Activated naive CD4-positive, alpha-beta T cell treated with anti-CD3 and anti-CD28 coated beads, Interleukin-2, amount 50 U/mL, for 24 hours (primary cell): ENCODE data around the gene KIZ.

Experiments
- H3K27ac Mint-ChIP-seq: one replicate; pipeline ENCODE4 v1.8.0; 2021; ENCODE audit warnings: mild to moderate bottlenecking, mixed read lengths
- H3K27me3 Mint-ChIP-seq: one replicate; pipeline ENCODE4 v1.8.0; 2021; ENCODE audit warnings: mixed read lengths
- H3K36me3 Mint-ChIP-seq: one replicate; pipeline ENCODE4 v1.8.0; 2021; ENCODE audit warnings: mixed read lengths
- H3K4me1 Mint-ChIP-seq: one replicate; pipeline ENCODE4 v1.8.0; 2021; ENCODE audit warnings: mixed read lengths
- H3K4me3 Mint-ChIP-seq: one replicate; pipeline ENCODE4 v1.8.0; 2021; ENCODE audit warnings: mild to moderate bottlenecking, mixed read lengths
- H3K9me3 Mint-ChIP-seq: one replicate; pipeline ENCODE4 v1.8.0; 2021; ENCODE audit warnings: mixed read lengths

Gene KIZ

GRCh38 chr20:21206584-21206983 is 80.7 kb downstream of the KIZ start:
- peaks cover 8% of the 10 kb centered on the region for H3K36me3 Mint-ChIP-seq
- H3K27me3 Mint-ChIP-seq, result no peaks in the 10 kb centered on the region
- no peaks in the 10 kb centered on the region for H3K9me3 Mint-ChIP-seq
- no peak overlapping the region for H3K4me3 Mint-ChIP-seq
- H3K4me1 Mint-ChIP-seq, result no peaks in the 10 kb centered on the region
- no peak overlapping the region for H3K27ac Mint-ChIP-seq

GRCh38 chr20:21208999-21209398 is 83.1 kb downstream of the KIZ start:
- H3K4me1 Mint-ChIP-seq, result no peaks in the 10 kb centered on the region
- no peaks in the 10 kb centered on the region for H3K27me3 Mint-ChIP-seq
- no peak overlapping the region for H3K4me3 Mint-ChIP-seq
- H3K9me3 Mint-ChIP-seq, result no peaks in the 10 kb centered on the region
- no peak overlapping the region for H3K27ac Mint-ChIP-seq
- peaks cover 10% of the 10 kb centered on the region for H3K36me3 Mint-ChIP-seq

- Mint-ChIP-seq H3K36me3 (peaks cover 10% of the 10 kb centered on the region), H3K4me3 (no peak overlapping the region), H3K27ac (no peak overlapping the region), H3K27me3 (no peaks in the 10 kb centered on the region), H3K4me1 (no peaks in the 10 kb centered on the region), H3K9me3 (no peaks in the 10 kb centered on the region)
Measured at GRCh38 chr20:21209668-21210067, 83.8 kb downstream of the KIZ start.

GRCh38 chr20:21213691-21214090 is 87.8 kb downstream of the KIZ start:
- H3K27ac Mint-ChIP-seq, result no peak overlapping the region
- H3K4me1 Mint-ChIP-seq, result no peaks in the 10 kb centered on the region
- no peaks in the 10 kb centered on the region for H3K9me3 Mint-ChIP-seq
- no peaks in the 10 kb centered on the region for H3K27me3 Mint-ChIP-seq
- H3K4me3 Mint-ChIP-seq, result no peak overlapping the region
- peaks cover 6% of the 10 kb centered on the region for H3K36me3 Mint-ChIP-seq

GRCh38 chr20:21214431-21214830 is 88.5 kb downstream of the KIZ start:
- Mint-ChIP-seq H3K27me3 (no peaks in the 10 kb centered on the region), H3K9me3 (no peaks in the 10 kb centered on the region), H3K4me3 (no peak overlapping the region), H3K27ac (no peak overlapping the region), H3K36me3 (peaks cover 2% of the 10 kb centered on the region), H3K4me1 (no peaks in the 10 kb centered on the region)

- Mint-ChIP-seq H3K36me3 (no peaks in the 10 kb centered on the region), H3K4me3 (no peak overlapping the region), H3K9me3 (no peaks in the 10 kb centered on the region), H3K27me3 (no peaks in the 10 kb centered on the region), H3K4me1 (no peaks in the 10 kb centered on the region), H3K27ac (no peak overlapping the region)
Measured at GRCh38 chr20:21219686-21220085, 93.8 kb downstream of the KIZ start.

- no peaks in the 10 kb centered on the region for H3K27me3 Mint-ChIP-seq
- no peaks in the 10 kb centered on the region for H3K4me1 Mint-ChIP-seq
- H3K4me3 Mint-ChIP-seq, result no peak overlapping the region
- no peaks in the 10 kb centered on the region for H3K9me3 Mint-ChIP-seq
- H3K27ac Mint-ChIP-seq, result no peak overlapping the region
- H3K36me3 Mint-ChIP-seq, result peaks cover 1% of the 10 kb centered on the region
Measured at GRCh38 chr20:21224217-21224616, 98.3 kb downstream of the KIZ start.

- no peaks in the 10 kb centered on the region for H3K4me1 Mint-ChIP-seq
- no peaks in the 10 kb centered on the region for H3K27me3 Mint-ChIP-seq
- H3K27ac Mint-ChIP-seq, result no peak overlapping the region
- H3K4me3 Mint-ChIP-seq, result no peak overlapping the region
- H3K36me3 Mint-ChIP-seq, result peaks cover 1% of the 10 kb centered on the region
- no peaks in the 10 kb centered on the region for H3K9me3 Mint-ChIP-seq
Measured at GRCh38 chr20:21225215-21225947, 99.5 kb downstream of the KIZ start.

GRCh38 chr20:21228511-21228910 is 102.6 kb downstream of the KIZ start:
- Mint-ChIP-seq H3K9me3 (no peaks in the 10 kb centered on the region), H3K27me3 (no peaks in the 10 kb centered on the region), H3K27ac (no peak overlapping the region), H3K4me1 (no peaks in the 10 kb centered on the region), H3K36me3 (peaks cover 1% of the 10 kb centered on the region), H3K4me3 (no peak overlapping the region)

GRCh38 chr20:21229163-21229562 is 103.3 kb downstream of the KIZ start:
- no peak overlapping the region for H3K4me3 Mint-ChIP-seq
- H3K27me3 Mint-ChIP-seq, result no peaks in the 10 kb centered on the region
- peaks cover 1% of the 10 kb centered on the region for H3K36me3 Mint-ChIP-seq
- H3K4me1 Mint-ChIP-seq, result no peaks in the 10 kb centered on the region
- H3K9me3 Mint-ChIP-seq, result no peaks in the 10 kb centered on the region
- H3K27ac Mint-ChIP-seq, result no peak overlapping the region

- Mint-ChIP-seq H3K27me3 (no peaks in the 10 kb centered on the region), H3K36me3 (peaks cover 1% of the 10 kb centered on the region), H3K4me1 (no peaks in the 10 kb centered on the region), H3K27ac (no peak overlapping the region), H3K9me3 (no peaks in the 10 kb centered on the region), H3K4me3 (no peak overlapping the region)
Measured at GRCh38 chr20:21230220-21230619, 104.3 kb downstream of the KIZ start.

GRCh38 chr20:21230686-21231085 is 104.8 kb downstream of the KIZ start:
- H3K9me3 Mint-ChIP-seq, result no peaks in the 10 kb centered on the region
- no peaks in the 10 kb centered on the region for H3K27me3 Mint-ChIP-seq
- no peaks in the 10 kb centered on the region for H3K4me1 Mint-ChIP-seq
- peaks cover 1% of the 10 kb centered on the region for H3K36me3 Mint-ChIP-seq
- no peak overlapping the region for H3K27ac Mint-ChIP-seq
- H3K4me3 Mint-ChIP-seq, result no peak overlapping the region

GRCh38 chr20:21232546-21233280 is 106.8 kb downstream of the KIZ start:
- peaks cover 5% of the 10 kb centered on the region for H3K36me3 Mint-ChIP-seq
- H3K27ac Mint-ChIP-seq, result no peak overlapping the region
- no peaks in the 10 kb centered on the region for H3K27me3 Mint-ChIP-seq
- H3K4me3 Mint-ChIP-seq, result no peak overlapping the region
- H3K9me3 Mint-ChIP-seq, result no peaks in the 10 kb centered on the region
- peaks cover 4% of the 10 kb centered on the region for H3K4me1 Mint-ChIP-seq

GRCh38 chr20:21234324-21234723 is 108.4 kb downstream of the KIZ start:
- Mint-ChIP-seq H3K4me1 (peaks cover 4% of the 10 kb centered on the region), H3K4me3 (no peak overlapping the region), H3K9me3 (no peaks in the 10 kb centered on the region), H3K27me3 (no peaks in the 10 kb centered on the region), H3K27ac (no peak overlapping the region), H3K36me3 (peaks cover 5% of the 10 kb centered on the region)

- H3K36me3 Mint-ChIP-seq, result peaks cover 7% of the 10 kb centered on the region
- H3K27ac Mint-ChIP-seq, result no peak overlapping the region
- peaks cover 4% of the 10 kb centered on the region for H3K4me1 Mint-ChIP-seq
- no peak overlapping the region for H3K4me3 Mint-ChIP-seq
- no peaks in the 10 kb centered on the region for H3K27me3 Mint-ChIP-seq
- no peaks in the 10 kb centered on the region for H3K9me3 Mint-ChIP-seq
Measured at GRCh38 chr20:21234806-21235483, 109.1 kb downstream of the KIZ start.
